ENCODE results near the gene ERGIC3.

- TF ChIP-seq ZNF565 (CRISPR knock-in tag; conservative IDR thresholded peaks at IDR 0.05; ENCODE audit: low read depth): no peak
- TF ChIP-seq RARB (CRISPR knock-in tag; IDR thresholded peaks at IDR 0.05): no peak
- TF ChIP-seq TOX (CRISPR knock-in tag; IDR thresholded peaks at IDR 0.05; ENCODE audit: borderline replicate concordance): no peak
- TF ChIP-seq ARNTL (CRISPR knock-in tag; IDR thresholded peaks at IDR 0.05; ENCODE audit: borderline replicate concordance, low read depth): no peak
- no peak for TF ChIP-seq GLIS3 (CRISPR knock-in tag; IDR thresholded peaks at IDR 0.05)
- no peak for TF ChIP-seq ISL1 (CRISPR knock-in tag; IDR thresholded peaks at IDR 0.05)
These were observed 20.7 kb downstream of the ERGIC3 start for GRCh38 chr20:35562541-35563110.
